ENCODE results near the gene DLG5. TPM values are rescaled to one million over a fixed set of nuclear protein-coding genes. Genes with fewer than 3 reads are reported as not detected.

DLG5 gene
- total and polyA plus RNA-seq, 2 experiments from 2014 or later = 4.4 to 27.9 TPM

DNA sequence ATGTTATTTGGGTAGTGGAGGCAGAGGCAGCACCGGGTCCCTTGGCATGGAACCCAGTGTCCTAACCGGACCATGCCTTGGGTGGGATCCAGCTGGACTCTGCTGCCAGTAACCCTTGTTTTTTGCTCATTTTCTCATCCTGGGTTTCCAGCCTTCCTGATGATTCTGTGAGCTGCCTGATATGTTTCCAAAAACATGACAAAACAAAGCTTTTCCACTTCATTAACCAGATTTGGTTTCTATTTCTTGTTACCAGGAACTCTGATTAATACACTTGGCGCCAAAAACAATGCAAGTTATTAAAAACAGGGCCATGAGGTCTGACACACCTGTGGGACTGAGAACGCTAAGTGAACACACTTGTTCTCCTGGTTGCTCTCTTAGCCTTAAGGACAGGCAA is 32.8 kb upstream of the DLG5 start:
- no peak overlapping the region for H3K27ac ChIP-seq
- no peaks in the 10 kb centered on the region for H3K79me2 ChIP-seq (ENCODE audit: insufficient read depth)
- H3K36me3 ChIP-seq (ENCODE audit: low read depth) = no peaks in the 10 kb centered on the region
- no peaks in the 10 kb centered on the region for H3F3A ChIP-seq (ENCODE audit: insufficient read depth)
- no peak overlapping the region for H3K4me2 ChIP-seq (ENCODE audit: unreplicated experiment)
- 55 to 57% methylated on average over 4 of the region's 4 CpGs for whole genome bisulfite sequencing, 2 experiments (ENCODE audit: low coverage in 1 of 2, low lambda C conversion rate in 2 of 2, missing lambda C conversion rate in 2 of 2)
- H4K20me1 ChIP-seq (ENCODE audit: insufficient read depth) = no peaks in the 10 kb centered on the region
- H3K9ac ChIP-seq = no peak overlapping the region
- DNase-seq = no peak
- TF ChIP-seq EZH2 (IDR thresholded peaks at IDR 0.05; ENCODE audit: insufficient read depth, poor library complexity, severe bottlenecking) = no peak
- no peak for TF ChIP-seq EZH2phosphoT487 (IDR thresholded peaks at IDR 0.05; ENCODE audit: insufficient read depth, low read depth)
- no peak overlapping the region for H3K4me3 ChIP-seq
- in situ Hi-C loops (cut with MboI) = no loop called here
- H3K9me3 ChIP-seq (ENCODE audit: low read depth) = no peaks in the 10 kb centered on the region
- H3K4me1 ChIP-seq (ENCODE audit: insufficient read depth) = no peaks in the 10 kb centered on the region
- no peak overlapping the region for H2AFZ ChIP-seq
- no peaks in the 10 kb centered on the region for H3K9me2 ChIP-seq (ENCODE audit: insufficient read depth)
- no peaks in the 10 kb centered on the region for H3K27me3 ChIP-seq (replicated peaks; ENCODE audit: insufficient read depth)

DNA sequence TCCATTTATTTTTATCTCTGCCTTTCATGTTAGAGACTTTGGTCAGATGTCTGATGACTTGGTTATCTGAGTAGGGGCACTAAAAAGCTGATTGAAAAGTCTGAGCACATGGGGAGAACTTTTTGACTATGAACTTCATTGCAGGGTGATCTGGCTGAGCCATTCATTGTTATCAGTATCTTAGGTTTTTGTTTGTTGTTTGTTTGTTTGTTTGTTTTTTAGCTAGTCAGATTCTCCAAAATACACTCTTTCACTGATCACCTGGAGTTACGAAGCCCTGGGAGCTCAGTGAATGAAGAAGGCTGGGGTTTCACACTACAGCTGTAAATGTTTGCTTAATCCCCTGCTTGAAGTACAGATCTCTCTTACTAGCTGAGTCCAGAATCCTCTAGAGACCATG is 28.6 kb upstream of the DLG5 start:
- no peak for TF ChIP-seq EZH2phosphoT487 (IDR thresholded peaks at IDR 0.05; ENCODE audit: insufficient read depth, low read depth)
- TF ChIP-seq EZH2 (IDR thresholded peaks at IDR 0.05; ENCODE audit: insufficient read depth, poor library complexity, severe bottlenecking) = no peak
- H3K9ac ChIP-seq = no peak overlapping the region
- no peak overlapping the region for H3K27ac ChIP-seq
- in situ Hi-C loops (cut with MboI) = no loop called here
- 63 to 82% methylated on average over 1 of the region's 1 CpG for WGBS, 2 experiments (ENCODE audit: low coverage in 1 of 2, low lambda C conversion rate in 2 of 2, missing lambda C conversion rate in 2 of 2)
- no peak for DNase-seq
- no peaks in the 10 kb centered on the region for H3K9me3 ChIP-seq (ENCODE audit: low read depth)
- H3K4me3 ChIP-seq = no peak overlapping the region
- no peak overlapping the region for H2AFZ ChIP-seq
- H3K9me2 ChIP-seq (ENCODE audit: insufficient read depth) = no peaks in the 10 kb centered on the region
- no peak overlapping the region for H3K4me2 ChIP-seq (ENCODE audit: unreplicated experiment)
- no peaks in the 10 kb centered on the region for H3K79me2 ChIP-seq (ENCODE audit: insufficient read depth)
- H3F3A ChIP-seq (ENCODE audit: insufficient read depth) = no peaks in the 10 kb centered on the region
- no peaks in the 10 kb centered on the region for H3K36me3 ChIP-seq (ENCODE audit: low read depth)
- H3K27me3 ChIP-seq (replicated peaks; ENCODE audit: insufficient read depth) = no peaks in the 10 kb centered on the region
- no peaks in the 10 kb centered on the region for H4K20me1 ChIP-seq (ENCODE audit: insufficient read depth)
- no peaks in the 10 kb centered on the region for H3K4me1 ChIP-seq (ENCODE audit: insufficient read depth)

DNA sequence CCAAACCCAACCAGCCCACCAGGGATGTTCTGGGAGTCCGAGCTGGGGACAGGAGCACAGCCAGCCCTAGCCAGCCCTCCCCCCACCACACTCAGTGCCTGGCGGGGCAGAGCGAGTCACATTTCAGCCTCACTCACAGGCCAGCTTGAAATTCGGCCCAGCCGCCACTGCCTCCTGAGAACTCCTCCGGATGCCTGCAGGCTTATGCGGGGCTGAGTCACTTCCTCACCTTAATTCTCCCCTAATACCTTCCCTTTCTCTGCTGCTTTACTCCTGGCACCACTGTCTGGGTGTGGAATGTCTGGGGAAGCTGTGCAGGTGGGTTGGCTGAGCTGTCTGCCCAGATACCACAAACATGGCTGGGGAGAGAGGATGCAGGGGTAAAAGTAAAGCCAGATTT is 22.6 kb upstream of the DLG5 start:
- Histone ChIP-seq H3K9me3 (ENCODE audit: low read depth) (no peaks in the 10 kb centered on the region), H3K27ac (no peak overlapping the region), H4K20me1 (ENCODE audit: insufficient read depth) (no peaks in the 10 kb centered on the region), H3K4me3 (no peak overlapping the region), H3K4me1 (ENCODE audit: insufficient read depth) (peaks cover 21% of the 10 kb centered on the region), H3K79me2 (ENCODE audit: insufficient read depth) (no peaks in the 10 kb centered on the region), H3K36me3 (ENCODE audit: low read depth) (no peaks in the 10 kb centered on the region), H3K9ac (no peak overlapping the region), H2AFZ (no peak overlapping the region), H3F3A (ENCODE audit: insufficient read depth) (peaks cover 18% of the 10 kb centered on the region), H3K9me2 (ENCODE audit: insufficient read depth) (no peaks in the 10 kb centered on the region), H3K4me2 (ENCODE audit: unreplicated experiment) (peak overlapping the region; percentile 39), H3K27me3 (replicated peaks; ENCODE audit: insufficient read depth) (no peaks in the 10 kb centered on the region)
- 6 to 10% methylated on average over 7 of the region's 7 CpGs for WGBS, 2 experiments (ENCODE audit: low coverage in 1 of 2, low lambda C conversion rate in 2 of 2, missing lambda C conversion rate in 2 of 2)
- in situ Hi-C loops (cut with MboI) = no loop called here
- no peak for TF ChIP-seq EZH2phosphoT487 (IDR thresholded peaks at IDR 0.05; ENCODE audit: insufficient read depth, low read depth)
- no peak for TF ChIP-seq EZH2 (IDR thresholded peaks at IDR 0.05; ENCODE audit: insufficient read depth, poor library complexity, severe bottlenecking)
- peak; percentile 85 for DNase-seq

DNA sequence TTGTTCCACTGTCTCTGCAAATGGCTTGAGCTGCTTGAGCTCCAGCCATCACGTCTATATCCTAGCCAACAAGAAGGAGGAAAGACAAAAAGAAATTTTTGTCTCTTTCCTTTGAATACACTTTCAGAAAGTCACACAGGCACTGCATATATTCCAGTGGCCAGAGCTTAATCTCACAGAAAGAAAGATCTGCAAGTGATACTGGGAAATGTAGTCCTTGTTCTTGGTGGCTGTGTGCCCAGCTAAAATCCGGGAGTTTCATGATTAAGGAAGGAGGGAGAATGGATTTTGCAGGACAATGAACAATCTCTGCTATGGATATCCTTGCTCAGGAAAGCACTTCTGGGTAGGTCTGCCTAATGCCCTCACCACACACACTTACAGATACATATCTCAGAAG is 19.5 kb upstream of the DLG5 start:
- Histone ChIP-seq H3K27me3 (replicated peaks; ENCODE audit: insufficient read depth) (no peaks in the 10 kb centered on the region), H3K79me2 (ENCODE audit: insufficient read depth) (no peaks in the 10 kb centered on the region), H3K4me2 (ENCODE audit: unreplicated experiment) (no peak overlapping the region), H3K4me1 (ENCODE audit: insufficient read depth) (peaks cover 36% of the 10 kb centered on the region), H2AFZ (no peak overlapping the region), H3K9me3 (ENCODE audit: low read depth) (no peaks in the 10 kb centered on the region), H4K20me1 (ENCODE audit: insufficient read depth) (no peaks in the 10 kb centered on the region), H3K27ac (no peak overlapping the region), H3K36me3 (ENCODE audit: low read depth) (no peaks in the 10 kb centered on the region), H3K9me2 (ENCODE audit: insufficient read depth) (no peaks in the 10 kb centered on the region), H3K4me3 (no peak overlapping the region), H3K9ac (no peak overlapping the region), H3F3A (ENCODE audit: insufficient read depth) (peaks cover 33% of the 10 kb centered on the region)
- 38 to 42% methylated on average over 2 of the region's 2 CpGs for WGBS, 2 experiments (ENCODE audit: low coverage in 1 of 2, low lambda C conversion rate in 2 of 2, missing lambda C conversion rate in 2 of 2)
- DNase-seq = no peak
- in situ Hi-C loops (cut with MboI) = no loop called here
- TF ChIP-seq EZH2phosphoT487 (IDR thresholded peaks at IDR 0.05; ENCODE audit: insufficient read depth, low read depth) (no peak), EZH2 (IDR thresholded peaks at IDR 0.05; ENCODE audit: insufficient read depth, poor library complexity, severe bottlenecking) (no peak)

DNA sequence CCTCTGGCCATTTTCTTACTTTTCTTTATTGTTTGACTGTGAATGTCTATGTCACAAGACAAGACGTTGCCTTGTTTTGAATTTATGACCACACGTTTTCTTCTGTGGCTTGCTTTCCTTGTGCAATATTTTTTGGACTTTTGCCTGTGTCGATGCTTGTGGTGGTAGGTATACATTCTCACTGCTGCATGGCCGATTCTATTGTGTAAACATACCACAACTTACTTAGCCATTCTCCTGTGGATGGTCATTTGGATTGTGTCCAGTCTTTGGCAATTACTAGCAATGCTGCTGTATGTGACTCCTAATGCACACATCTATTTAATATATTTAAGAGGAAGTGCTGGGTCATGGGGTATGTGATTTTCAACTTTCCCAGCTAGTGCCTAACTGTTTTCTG is 18.0 kb upstream of the DLG5 start:
- Histone ChIP-seq H3K9me2 (ENCODE audit: insufficient read depth) (no peaks in the 10 kb centered on the region), H3K4me2 (ENCODE audit: unreplicated experiment) (no peak overlapping the region), H2AFZ (no peak overlapping the region), H3K9ac (no peak overlapping the region), H3K27me3 (replicated peaks; ENCODE audit: insufficient read depth) (no peaks in the 10 kb centered on the region), H4K20me1 (ENCODE audit: insufficient read depth) (no peaks in the 10 kb centered on the region), H3K36me3 (ENCODE audit: low read depth) (no peaks in the 10 kb centered on the region), H3K9me3 (ENCODE audit: low read depth) (no peaks in the 10 kb centered on the region), H3K4me3 (no peak overlapping the region), H3K4me1 (ENCODE audit: insufficient read depth) (peaks cover 33% of the 10 kb centered on the region), H3F3A (ENCODE audit: insufficient read depth) (peaks cover 30% of the 10 kb centered on the region), H3K27ac (peak overlapping the region; percentile 39), H3K79me2 (ENCODE audit: insufficient read depth) (no peaks in the 10 kb centered on the region)
- WGBS, 2 experiments (ENCODE audit: low coverage in 1 of 2, low lambda C conversion rate in 2 of 2, missing lambda C conversion rate in 2 of 2) = 7 to 12% methylated on average over 4 of the region's 4 CpGs
- DNase-seq = peak; percentile 84
- no peak for TF ChIP-seq EZH2 (IDR thresholded peaks at IDR 0.05; ENCODE audit: insufficient read depth, poor library complexity, severe bottlenecking)
- TF ChIP-seq EZH2phosphoT487 (IDR thresholded peaks at IDR 0.05; ENCODE audit: insufficient read depth, low read depth) = no peak
- in situ Hi-C loops (cut with MboI) = no loop called here
